ENCODE data around the gene ZDHHC17. TPM values are rescaled to one million over a fixed set of nuclear protein-coding genes. Genes with fewer than 3 reads are reported as not detected.

ZDHHC17 gene
- total RNA-seq, 2 donors from 2014 or later: 14.5 to 17.2 TPM

DNA sequence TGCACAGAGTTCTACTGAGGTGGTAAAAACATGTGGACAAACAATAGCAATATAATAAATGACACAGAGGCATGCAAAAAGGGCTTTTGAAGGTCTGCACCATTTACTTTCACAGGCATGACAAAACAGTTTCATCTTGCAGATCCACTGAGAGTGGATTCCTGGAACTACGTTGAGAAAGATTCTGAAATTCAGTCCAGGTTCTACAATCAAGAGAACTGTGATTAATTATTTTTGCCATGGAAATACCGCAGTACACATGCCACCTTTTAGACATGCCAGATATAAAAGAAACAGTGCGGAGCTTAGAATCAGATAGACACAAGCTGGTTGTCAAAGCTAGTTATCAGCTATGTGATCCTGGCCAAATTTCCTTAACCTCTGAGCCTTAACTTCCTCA lies 110.1 kb downstream of the ZDHHC17 start:
- DNase-seq (ENCODE audit: low spot score): no peak
- Histone ChIP-seq H3K9me3 (no peaks in the 10 kb centered on the region), H3K27ac (no peak overlapping the region), H3K36me3 (no peaks in the 10 kb centered on the region), H3K4me1 (peaks cover 0 to 9% of the 10 kb centered on the region in 2 donors), H3K27me3 (no peaks in the 10 kb centered on the region), H3K4me3 (no peak overlapping the region)
- TF ChIP-seq, protein P1, sequence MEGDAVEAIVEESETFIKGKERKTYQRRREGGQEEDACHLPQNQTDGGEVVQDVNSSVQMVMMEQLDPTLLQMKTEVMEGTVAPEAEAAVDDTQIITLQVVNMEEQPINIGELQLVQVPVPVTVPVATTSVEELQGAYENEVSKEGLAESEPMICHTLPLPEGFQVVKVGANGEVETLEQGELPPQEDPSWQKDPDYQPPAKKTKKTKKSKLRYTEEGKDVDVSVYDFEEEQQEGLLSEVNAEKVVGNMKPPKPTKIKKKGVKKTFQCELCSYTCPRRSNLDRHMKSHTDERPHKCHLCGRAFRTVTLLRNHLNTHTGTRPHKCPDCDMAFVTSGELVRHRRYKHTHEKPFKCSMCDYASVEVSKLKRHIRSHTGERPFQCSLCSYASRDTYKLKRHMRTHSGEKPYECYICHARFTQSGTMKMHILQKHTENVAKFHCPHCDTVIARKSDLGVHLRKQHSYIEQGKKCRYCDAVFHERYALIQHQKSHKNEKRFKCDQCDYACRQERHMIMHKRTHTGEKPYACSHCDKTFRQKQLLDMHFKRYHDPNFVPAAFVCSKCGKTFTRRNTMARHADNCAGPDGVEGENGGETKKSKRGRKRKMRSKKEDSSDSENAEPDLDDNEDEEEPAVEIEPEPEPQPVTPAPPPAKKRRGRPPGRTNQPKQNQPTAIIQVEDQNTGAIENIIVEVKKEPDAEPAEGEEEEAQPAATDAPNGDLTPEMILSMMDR (IDR thresholded peaks at IDR 0.05): no peak

DNA sequence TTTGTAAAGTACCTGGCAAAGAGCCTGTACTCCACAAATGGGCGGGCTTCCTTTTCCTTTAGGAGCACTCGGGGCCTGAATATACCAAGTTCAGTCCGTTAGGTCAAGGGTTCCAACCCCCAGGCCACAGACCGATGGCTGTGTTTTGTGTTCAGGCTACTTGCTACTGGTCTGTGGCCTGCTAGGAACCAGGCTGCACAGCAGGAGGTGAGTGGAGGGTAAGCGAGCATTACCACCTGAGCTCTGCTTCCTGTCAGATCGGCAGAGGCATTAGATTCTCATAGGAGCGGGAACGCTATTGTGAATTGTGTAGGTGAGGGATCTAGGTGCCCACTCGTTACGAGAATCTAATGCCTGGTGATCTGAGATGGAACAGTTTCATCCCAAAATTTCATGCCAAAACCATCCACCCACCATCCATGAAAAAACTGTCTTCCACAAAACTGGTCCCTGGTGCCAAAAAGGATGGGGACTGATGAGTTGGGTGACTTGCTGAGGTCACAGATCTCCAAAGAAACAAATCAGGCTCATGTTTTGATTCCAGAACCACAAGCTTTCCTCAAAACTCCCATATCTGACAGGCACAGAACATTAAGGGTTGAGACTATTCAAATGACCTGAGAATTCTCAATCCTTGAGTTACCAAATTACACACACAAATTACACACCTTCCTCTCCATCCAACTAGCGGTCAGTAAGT lies 110.7 kb downstream of the ZDHHC17 start:
- H3K4me3 ChIP-seq: no peak overlapping the region
- peaks cover 0 to 11% of the 10 kb centered on the region in 2 donors for H3K4me1 ChIP-seq
- TF ChIP-seq, protein P1 (IDR thresholded peaks at IDR 0.05): no peak
- no peak overlapping the region for H3K27ac ChIP-seq
- H3K36me3 ChIP-seq: no peaks in the 10 kb centered on the region
- H3K27me3 ChIP-seq: no peaks in the 10 kb centered on the region
- no peak for DNase-seq (ENCODE audit: low spot score)
- H3K9me3 ChIP-seq: no peaks in the 10 kb centered on the region

DNA sequence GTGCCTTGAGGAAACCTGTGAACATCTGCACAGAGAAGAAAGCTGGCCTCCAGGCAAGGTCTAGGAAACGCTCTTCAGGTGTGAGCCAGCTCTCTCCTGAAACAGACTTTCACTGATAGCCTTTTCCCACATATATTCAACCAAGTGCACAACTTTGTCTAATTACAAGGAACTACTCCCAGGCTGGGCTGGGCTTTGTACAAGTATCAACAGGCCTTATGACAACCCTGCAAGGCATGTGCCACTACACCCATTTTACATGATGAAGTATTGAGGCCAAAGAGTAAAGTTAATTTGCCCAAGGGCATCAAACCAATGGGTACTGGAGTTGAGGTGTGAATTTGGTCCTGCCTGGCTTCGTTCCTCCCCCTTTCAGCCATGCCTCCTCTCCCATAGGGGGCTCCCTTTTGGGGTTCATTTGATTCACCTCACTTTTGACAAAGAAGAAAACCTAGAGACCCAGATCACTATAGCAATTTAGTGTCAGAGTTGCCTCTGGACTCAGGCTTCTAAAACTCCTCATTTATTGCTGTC lies 112.8 kb downstream of the ZDHHC17 start:
- H3K36me3 ChIP-seq: no peaks in the 10 kb centered on the region
- no peak for DNase-seq (ENCODE audit: low spot score)
- TF ChIP-seq, protein P1 (IDR thresholded peaks at IDR 0.05): no peak
- H3K9me3 ChIP-seq: no peaks in the 10 kb centered on the region
- no peak overlapping the region for H3K27ac ChIP-seq
- no peaks in the 10 kb centered on the region for H3K27me3 ChIP-seq
- H3K4me1 ChIP-seq: peaks cover 0 to 17% of the 10 kb centered on the region in 2 donors
- no peak overlapping the region for H3K4me3 ChIP-seq

DNA sequence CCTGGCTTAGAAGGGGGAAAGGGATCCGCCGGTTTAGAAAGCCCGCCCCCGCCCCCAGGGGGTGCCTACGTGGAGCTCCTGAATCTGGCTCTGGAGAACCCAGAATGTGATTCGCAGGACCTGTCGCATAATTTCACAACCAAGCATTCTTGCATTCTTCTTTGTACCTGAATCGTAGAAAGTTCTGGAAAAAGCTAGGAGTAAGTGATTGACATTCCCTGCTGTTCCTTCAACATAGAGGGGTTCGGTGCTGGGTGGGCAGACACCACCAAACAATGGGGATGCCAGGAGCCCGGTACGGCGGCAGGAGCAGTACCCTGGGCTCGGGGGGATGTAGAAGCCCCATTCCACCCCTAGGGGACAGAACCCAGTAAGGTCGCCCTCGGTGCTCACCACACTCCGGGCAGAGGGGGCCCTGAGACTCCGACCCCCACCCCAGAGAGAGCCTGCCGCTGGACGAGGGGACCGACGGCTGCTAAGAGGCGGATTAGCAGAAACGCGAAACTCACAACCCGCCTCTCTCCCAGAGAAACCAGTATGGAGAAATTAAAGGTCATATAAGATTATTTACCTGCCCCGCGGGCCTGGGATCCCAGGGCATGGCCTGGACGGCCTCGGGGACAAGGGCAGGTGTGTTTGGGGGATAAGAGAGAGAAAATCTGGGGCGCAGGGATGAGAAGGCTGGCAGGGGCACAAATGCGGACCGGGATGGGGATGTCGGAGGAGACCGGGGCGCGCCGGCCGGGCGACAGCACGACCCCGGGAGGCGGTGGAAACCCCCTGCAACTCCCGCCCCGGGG lies 114.4 kb downstream of the ZDHHC17 start:
- Histone ChIP-seq H3K4me1 (peaks cover 0 to 17% of the 10 kb centered on the region in 2 donors), H3K27me3 (no peaks in the 10 kb centered on the region)
- DNase-seq (ENCODE audit: low spot score): no peak

DNA sequence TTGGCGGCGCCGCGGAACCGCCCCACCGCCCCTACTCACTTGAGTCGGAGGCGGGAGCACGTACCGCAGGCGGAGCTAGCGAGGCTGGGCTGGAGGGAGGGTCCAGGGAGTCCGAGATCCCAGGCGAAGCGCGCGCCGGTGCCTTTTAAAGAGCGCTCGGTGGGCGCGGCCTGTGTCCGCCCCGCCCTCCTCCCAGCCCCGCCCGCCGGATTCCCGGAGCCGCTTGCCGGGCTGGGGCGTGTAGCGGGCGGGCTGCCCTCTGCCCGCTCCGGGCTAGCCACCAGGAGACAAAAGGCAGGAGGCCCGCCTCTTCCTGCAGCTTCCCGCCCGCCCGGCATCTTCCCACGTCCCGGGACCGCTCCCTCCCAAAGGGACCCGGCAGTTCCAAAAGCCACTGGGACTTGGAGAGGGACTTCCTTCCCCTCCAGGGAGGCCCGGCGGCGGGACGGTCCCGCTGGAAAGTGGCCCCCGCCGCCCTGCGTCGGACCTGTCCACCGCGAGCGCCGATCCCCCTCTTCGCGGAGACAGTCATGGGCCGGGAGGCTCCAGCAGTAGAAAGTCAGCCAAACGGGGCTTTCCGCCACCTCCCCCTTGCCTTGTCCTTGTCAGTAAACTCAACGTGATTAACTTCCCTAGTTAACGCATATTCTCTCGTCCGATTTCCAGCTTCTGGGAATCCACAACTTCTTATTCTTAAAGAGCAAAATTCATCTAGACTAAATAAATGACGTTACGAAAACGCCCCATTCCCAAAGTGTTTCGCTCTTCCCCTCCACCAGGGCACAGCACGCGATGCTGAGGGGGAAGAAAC lies 115.2 kb downstream of the ZDHHC17 start, which contains the start of gene CSRP2:
Gene CSRP2 (minus strand): TSS at position 121 of the 811 bp plus-strand sequence. CDS start 12,759 bp downstream, outside the sequence.
- H3K9me3 ChIP-seq: peaks cover 0 to 8% of the 10 kb centered on the region in 2 donors
- peak within 1 kb of the TSS; percentile 75 to 85 for H3K27ac ChIP-seq
- H3K4me3 ChIP-seq: peak within 1 kb of the TSS; percentile 53 to 72
- no peaks in the 10 kb centered on the region for H3K36me3 ChIP-seq
- TF ChIP-seq, protein P1 (IDR thresholded peaks at IDR 0.05): peak in 1 of 2 donors; percentile 32
- H3K4me1 ChIP-seq: peaks cover 0 to 17% of the 10 kb centered on the region in 2 donors
- H3K27me3 ChIP-seq: no peaks in the 10 kb centered on the region
- DNase-seq (ENCODE audit: low spot score): peak; percentile 85

More for the DNA sequence above, 114.4 kb downstream of the ZDHHC17 start:
- Histone ChIP-seq H3K27ac (peak overlapping the region; percentile 75 to 85), H3K4me3 (peak overlapping the region; percentile 53 to 72), H3K9me3 (peaks cover 0 to under 1% of the 10 kb centered on the region in 2 donors), H3K36me3 (no peaks in the 10 kb centered on the region)
- TF ChIP-seq, protein P1 (IDR thresholded peaks at IDR 0.05): no peak
